B cell (primary cell): ENCODE measurements around the gene SCAMP3.

Experiments used
- EZH2 ChIP-seq: IDR thresholded peaks from 2 replicates; pipeline ENCODE4 v1.6.1; 2012; ENCODE audit warnings: borderline replicate concordance, low read depth, mild to moderate bottlenecking, moderate library complexity, low read length; ENCODE audit not compliant: insufficient read depth, poor library complexity, severe bottlenecking
- TF ChIP-seq, protein P1 (sequence below): fragments of 200-600 bp; IDR thresholded peaks from one replicate; pipeline ENCODE4 v1.8.0; 2022; ENCODE audit warnings: antibody characterized with exemption, mild to moderate bottlenecking

DNA sequence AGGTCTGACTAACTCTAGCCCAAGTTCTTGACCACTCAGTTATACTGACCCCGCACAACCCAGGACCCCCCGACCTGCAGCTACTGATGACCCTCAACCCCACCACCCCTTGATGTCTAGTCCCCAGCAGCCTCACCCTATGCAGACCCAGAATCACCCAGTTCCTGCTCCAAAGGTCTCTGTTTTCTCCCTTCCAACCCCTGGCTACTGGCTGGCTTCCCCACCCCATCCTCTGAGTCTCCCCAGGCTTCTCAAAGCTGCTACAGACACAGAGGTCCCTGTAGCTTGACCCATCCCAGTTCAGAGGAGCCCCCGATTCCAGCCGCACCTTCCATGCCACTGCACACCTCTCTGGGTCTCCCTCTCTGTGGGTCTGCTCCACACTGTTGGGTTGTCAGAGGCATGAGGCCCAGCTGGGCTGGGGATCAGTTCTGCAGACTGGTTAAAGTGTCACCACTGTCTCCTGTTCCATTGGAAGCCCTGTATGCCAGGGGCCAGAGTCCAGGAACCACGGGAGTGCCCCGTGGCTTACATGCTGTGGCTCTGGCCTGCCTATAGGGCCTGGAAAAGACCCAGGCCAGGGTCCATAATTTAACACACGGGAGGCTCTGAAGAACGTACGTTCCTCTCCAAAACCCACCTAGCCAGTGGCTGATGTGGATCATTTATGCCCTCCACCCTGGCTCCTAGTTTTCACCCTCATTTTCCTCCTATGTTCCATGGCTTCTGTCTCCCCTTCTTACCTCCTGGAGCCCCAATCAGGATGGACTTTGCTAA is 38.6 kb upstream of the SCAMP3 start:
- TF ChIP-seq, protein P1, sequence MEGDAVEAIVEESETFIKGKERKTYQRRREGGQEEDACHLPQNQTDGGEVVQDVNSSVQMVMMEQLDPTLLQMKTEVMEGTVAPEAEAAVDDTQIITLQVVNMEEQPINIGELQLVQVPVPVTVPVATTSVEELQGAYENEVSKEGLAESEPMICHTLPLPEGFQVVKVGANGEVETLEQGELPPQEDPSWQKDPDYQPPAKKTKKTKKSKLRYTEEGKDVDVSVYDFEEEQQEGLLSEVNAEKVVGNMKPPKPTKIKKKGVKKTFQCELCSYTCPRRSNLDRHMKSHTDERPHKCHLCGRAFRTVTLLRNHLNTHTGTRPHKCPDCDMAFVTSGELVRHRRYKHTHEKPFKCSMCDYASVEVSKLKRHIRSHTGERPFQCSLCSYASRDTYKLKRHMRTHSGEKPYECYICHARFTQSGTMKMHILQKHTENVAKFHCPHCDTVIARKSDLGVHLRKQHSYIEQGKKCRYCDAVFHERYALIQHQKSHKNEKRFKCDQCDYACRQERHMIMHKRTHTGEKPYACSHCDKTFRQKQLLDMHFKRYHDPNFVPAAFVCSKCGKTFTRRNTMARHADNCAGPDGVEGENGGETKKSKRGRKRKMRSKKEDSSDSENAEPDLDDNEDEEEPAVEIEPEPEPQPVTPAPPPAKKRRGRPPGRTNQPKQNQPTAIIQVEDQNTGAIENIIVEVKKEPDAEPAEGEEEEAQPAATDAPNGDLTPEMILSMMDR, result no peak
- TF ChIP-seq EZH2, result no peak
